ENCODE data around the gene SEC14L1. TPM values are rescaled to one million over a fixed set of nuclear protein-coding genes. Genes with fewer than 3 reads are reported as not detected.
"Not testable (repeated sequence)": the region's sequence is repeated elsewhere in the genome, so short reads cannot be mapped to it uniquely, and the experiment has no call there.

SEC14L1 gene
- total and polyA plus RNA-seq, 12 donors = 61.8 to 255 (median 143) TPM

GRCh38 chr17:77107506-77108433, 33.0 kb upstream of the SEC14L1 start:
- TF ChIP-seq CTCF (IDR thresholded peaks at IDR 0.05) (no peak), POLR2A (IDR thresholded peaks at IDR 0.05) (no peak)
- 67 to 82% (median 76%) methylated on average over 18 to 23 of the region's 23 CpGs for whole genome bisulfite sequencing, 4 donors
- peak in 1 of 7 donors; percentile 56 for DNase-seq
- H3K4me1 ChIP-seq (replicated peaks in 1 of 2) = peaks cover 10 to 46% of the 10 kb centered on the region in 2 donors
- no peaks in the 10 kb centered on the region for H3K9me3 ChIP-seq (replicated peaks in 1 of 3)
- intact Hi-C loops (cut with DNase I) = no loop called here
- peak overlapping the region in 3 of 5 donors; percentile 2 to 56 (median 44) for H3K27ac ChIP-seq
- H3K4me3 ChIP-seq = peak overlapping the region in 1 of 4 donors; percentile 8
- no peaks in the 10 kb centered on the region for H3K27me3 ChIP-seq
- H3K36me3 ChIP-seq (replicated peaks in 1 of 2) = no peaks in the 10 kb centered on the region

- Histone ChIP-seq H3K4me1 (replicated peaks in 1 of 2) (peaks cover 10 to 46% of the 10 kb centered on the region in 2 donors), H3K27me3 (no peaks in the 10 kb centered on the region), H3K9me3 (replicated peaks in 1 of 3) (no peaks in the 10 kb centered on the region), H3K4me3 (no peak overlapping the region), H3K36me3 (replicated peaks in 1 of 2) (no peaks in the 10 kb centered on the region), H3K27ac (peak overlapping the region in 4 of 5 donors; percentile 3 to 88 (median 60))
- WGBS, 4 donors = 63 to 72% (median 69%) methylated on average over 6 of the region's 6 CpGs
- TF ChIP-seq CTCF (IDR thresholded peaks at IDR 0.05) = no peak
- no peak for TF ChIP-seq POLR2A (IDR thresholded peaks at IDR 0.05)
- intact Hi-C loops (cut with DNase I) = no loop called here
- DNase-seq = no peak
Observed at GRCh38 chr17:77109159-77109759, 31.5 kb upstream of the SEC14L1 start.

GRCh38 chr17:77109764-77110359, 30.9 kb upstream of the SEC14L1 start:
- intact Hi-C loops (cut with DNase I) = no loop called here
- no peak for DNase-seq
- Histone ChIP-seq H3K27ac (peak overlapping the region in 4 of 5 donors; percentile 3 to 88 (median 60)), H3K4me1 (replicated peaks in 1 of 2) (peaks cover 10 to 48% of the 10 kb centered on the region in 2 donors), H3K27me3 (no peaks in the 10 kb centered on the region), H3K36me3 (replicated peaks in 1 of 2) (no peaks in the 10 kb centered on the region), H3K4me3 (no peak overlapping the region), H3K9me3 (replicated peaks in 1 of 3) (no peaks in the 10 kb centered on the region)
- TF ChIP-seq CTCF (IDR thresholded peaks at IDR 0.05) (no peak), POLR2A (IDR thresholded peaks at IDR 0.05) (no peak)
- 43 to 51% (median 49%) methylated on average over 7 of the region's 7 CpGs for WGBS, 4 donors

DNA sequence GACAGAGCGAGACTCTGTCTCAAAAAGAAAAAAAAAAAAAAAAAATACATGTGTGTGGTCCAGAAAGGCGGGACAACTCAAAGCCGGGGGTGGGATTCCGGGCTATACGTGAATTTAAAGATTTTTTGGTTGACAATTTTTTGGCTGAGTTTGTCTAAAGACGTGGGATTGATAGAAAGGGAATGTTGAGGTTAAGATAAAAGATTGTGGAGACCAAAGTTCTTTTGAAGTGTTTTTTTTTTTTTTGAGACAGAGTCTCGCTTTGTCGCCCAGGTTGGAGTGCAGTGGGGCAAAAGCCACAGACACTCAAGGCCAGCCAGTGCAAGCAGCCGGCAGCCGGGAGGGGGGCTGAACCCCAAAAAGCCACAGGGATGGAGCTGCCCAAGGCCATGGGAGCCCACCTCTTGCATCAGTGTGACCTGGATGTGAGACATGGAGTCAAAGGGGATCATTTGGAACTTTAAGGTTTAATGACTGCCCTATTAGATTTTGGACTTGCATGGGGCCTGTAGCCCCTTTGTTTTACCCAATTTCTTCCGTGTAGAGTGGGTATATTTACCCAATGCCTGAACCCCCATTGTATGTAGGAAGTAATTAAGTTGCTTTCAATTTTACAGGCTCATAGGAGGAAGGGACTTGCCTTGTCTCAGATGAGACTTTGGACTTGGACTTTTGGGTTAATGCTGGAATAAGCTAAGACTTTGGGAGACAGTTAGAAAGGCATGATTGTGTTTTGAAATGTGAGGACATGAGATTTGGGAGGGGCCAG, 29.4 kb upstream of the SEC14L1 start:
- intact Hi-C loops (cut with DNase I); H3K9me3 ChIP-seq (replicated peaks in 1 of 3); H3K4me3 ChIP-seq; H3K36me3 ChIP-seq (replicated peaks in 1 of 2); DNase-seq; H3K27me3 ChIP-seq: not testable (repeated sequence)
- Histone ChIP-seq H3K27ac (peak overlapping the region; percentile 3 to 74 (median 48)), H3K4me1 (replicated peaks in 1 of 2) (peaks cover 17 to 63% of the 10 kb centered on the region in 2 donors)
- WGBS, 4 donors = 60 to 64% (median 62%) methylated on average over 11 of the region's 11 CpGs
